Fibroblast of lung (primary cell): ENCODE measurements around the gene GADL1. TPM values are rescaled to one million over a fixed set of nuclear protein-coding genes. Genes with fewer than 3 reads are reported as not detected.

Experiments
- DNase-seq, 2 donors: peaks; one replicate each; pipeline versions ENCODE4 v3.0.0 to v3.0.0-alpha.2; 2010; ENCODE audit warnings: low read depth in 2 of 2
- H2AFZ ChIP-seq: 2 replicates; pipeline ENCODE4 v1.5.1; 2012; ENCODE audit warnings: low read length, control low read depth, inconsistent platforms
- H3K27ac ChIP-seq: 2 replicates; pipeline ENCODE4 v1.5.1; 2011; ENCODE audit warnings: low read length, control low read depth; ENCODE audit not compliant: insufficient read depth
- H3K27me3 ChIP-seq: 2 replicates; pipeline ENCODE4 v1.5.1; 2011; ENCODE audit warnings: mild to moderate bottlenecking, low read length; ENCODE audit not compliant: control insufficient read depth, insufficient read depth
- H3K36me3 ChIP-seq: 2 replicates; pipeline ENCODE4 v1.5.1; 2011; ENCODE audit warnings: low read length; ENCODE audit not compliant: control insufficient read depth, insufficient read depth
- H3K4me1 ChIP-seq: 2 replicates; pipeline ENCODE4 v1.5.1; 2011; ENCODE audit warnings: low read length; ENCODE audit not compliant: control insufficient read depth, insufficient read depth; ENCODE audit errors: extremely low read depth
- H3K4me2 ChIP-seq: 2 replicates; pipeline ENCODE4 v1.5.1; 2011; ENCODE audit warnings: low read length, control low read depth; ENCODE audit not compliant: insufficient read depth; ENCODE audit errors: extremely low read depth
- H3K4me3 ChIP-seq, 4 experiments: fragments of 200-600 bp in 1 of 4; sonication (generic) in 1 of 4; replicated peaks in 1 of 4; 2 replicates each; pipeline ENCODE4 v1.5.1; 2011 to 2016; ENCODE audit warnings: low read length in 4 of 4, low read depth in 3 of 4, mild to moderate bottlenecking in 3 of 4, control low read depth in 2 of 4, inconsistent platforms in 1 of 4, mixed read lengths in 1 of 4; ENCODE audit not compliant: insufficient read depth in 1 of 4; ENCODE audit errors: control extremely low read depth in 1 of 4
- H3K79me2 ChIP-seq: 2 replicates; pipeline ENCODE4 v1.5.1; 2012; ENCODE audit warnings: mild to moderate bottlenecking, low read length, inconsistent platforms; ENCODE audit not compliant: control insufficient read depth, insufficient read depth
- H3K9ac ChIP-seq: 2 replicates; pipeline ENCODE4 v1.5.1; 2011; ENCODE audit warnings: mild to moderate bottlenecking, low read length, control low read depth; ENCODE audit not compliant: insufficient read depth
- H3K9me3 ChIP-seq: 2 replicates; pipeline ENCODE4 v1.5.1; 2012; ENCODE audit warnings: low read depth, low read length; ENCODE audit not compliant: control insufficient read depth, insufficient read depth
- H4K20me1 ChIP-seq: 2 replicates; pipeline ENCODE4 v1.5.1; 2011; ENCODE audit warnings: low read length; ENCODE audit not compliant: control insufficient read depth, insufficient read depth; ENCODE audit errors: extremely low read depth
- EZH2 ChIP-seq: IDR thresholded peaks from 2 replicates; pipeline ENCODE4 v1.5.1; 2012; ENCODE audit warnings: low read length, control low read depth, mild to moderate bottlenecking; ENCODE audit errors: missing control alignments
- polyA plus RNA-seq, 2 donors: library from polyadenylated mRNA; depleted of rRNA in 1 of 2; stranded (reverse) in 1 of 2; unstranded in 1 of 2; fragments of >200 nt; gene quantifications; 2 replicates each; pipeline ENCODE4 v1.2.1, GENCODE V29; 2011 to 2012; ENCODE audit warnings: missing spikeins in 1 of 2
- total RNA-seq: library from RNA; depleted of rRNA; stranded (reverse); fragments of >200 nt; gene quantifications from 2 replicates; pipeline ENCODE4 v1.2.1, GENCODE V29; 2014
- TF ChIP-seq, protein P1 (sequence below), 2 donors: IDR thresholded peaks in 1 of 2; conservative IDR thresholded peaks in 1 of 2; 1 replicate in 1 of 2; 2 replicates in 1 of 2; pipeline ENCODE4 v1.5.1; 2011 to 2012; ENCODE audit warnings: low read length in 2 of 2, control low read depth in 1 of 2, inconsistent platforms in 1 of 2, low read depth in 1 of 2, mild to moderate bottlenecking in 1 of 2

The GADL1 gene
- total and polyA plus RNA-seq, 2 donors (not counting 1 experiment from before 2014, with no cell fraction given): 0.18 to 3.6 TPM

DNA sequence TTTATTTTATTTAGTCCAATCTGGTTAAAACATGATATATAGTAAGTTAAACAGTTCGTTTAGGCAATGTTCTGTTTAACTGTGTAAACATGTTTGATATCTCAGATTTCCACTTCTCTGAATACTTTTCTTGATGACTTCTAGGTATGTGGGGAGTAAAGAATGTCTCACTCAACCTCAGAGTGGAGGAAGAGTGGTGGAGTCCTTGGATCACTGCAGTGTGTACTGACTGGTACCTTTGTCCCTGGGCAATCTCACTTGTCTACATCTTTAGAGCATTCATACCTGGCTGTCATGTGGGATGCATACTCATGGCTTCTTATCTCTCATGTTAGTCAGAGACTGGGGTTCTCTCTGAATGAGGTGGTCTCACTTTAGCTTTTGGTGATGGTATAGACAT is 15.6 kb downstream of the GADL1 start:
- Histone ChIP-seq H2AFZ (no peak overlapping the region), H3K4me3 (no peak overlapping the region), H3K9me3 (no peaks in the 10 kb centered on the region), H4K20me1 (no peaks in the 10 kb centered on the region), H3K27me3 (no peaks in the 10 kb centered on the region), H3K27ac (no peak overlapping the region), H3K4me2 (no peak overlapping the region), H3K9ac (no peak overlapping the region), H3K4me1 (no peaks in the 10 kb centered on the region), H3K79me2 (no peaks in the 10 kb centered on the region), H3K36me3 (no peaks in the 10 kb centered on the region)
- TF ChIP-seq, protein P1, sequence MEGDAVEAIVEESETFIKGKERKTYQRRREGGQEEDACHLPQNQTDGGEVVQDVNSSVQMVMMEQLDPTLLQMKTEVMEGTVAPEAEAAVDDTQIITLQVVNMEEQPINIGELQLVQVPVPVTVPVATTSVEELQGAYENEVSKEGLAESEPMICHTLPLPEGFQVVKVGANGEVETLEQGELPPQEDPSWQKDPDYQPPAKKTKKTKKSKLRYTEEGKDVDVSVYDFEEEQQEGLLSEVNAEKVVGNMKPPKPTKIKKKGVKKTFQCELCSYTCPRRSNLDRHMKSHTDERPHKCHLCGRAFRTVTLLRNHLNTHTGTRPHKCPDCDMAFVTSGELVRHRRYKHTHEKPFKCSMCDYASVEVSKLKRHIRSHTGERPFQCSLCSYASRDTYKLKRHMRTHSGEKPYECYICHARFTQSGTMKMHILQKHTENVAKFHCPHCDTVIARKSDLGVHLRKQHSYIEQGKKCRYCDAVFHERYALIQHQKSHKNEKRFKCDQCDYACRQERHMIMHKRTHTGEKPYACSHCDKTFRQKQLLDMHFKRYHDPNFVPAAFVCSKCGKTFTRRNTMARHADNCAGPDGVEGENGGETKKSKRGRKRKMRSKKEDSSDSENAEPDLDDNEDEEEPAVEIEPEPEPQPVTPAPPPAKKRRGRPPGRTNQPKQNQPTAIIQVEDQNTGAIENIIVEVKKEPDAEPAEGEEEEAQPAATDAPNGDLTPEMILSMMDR (conservative IDR thresholded peaks at IDR 0.05 in 1 of 2, IDR thresholded peaks at IDR 0.05 in 1 of 2; ENCODE audit: low read depth in 1 of 2, low read length in 2 of 2): no peak
- no peak for TF ChIP-seq EZH2
- DNase-seq: no peak

DNA sequence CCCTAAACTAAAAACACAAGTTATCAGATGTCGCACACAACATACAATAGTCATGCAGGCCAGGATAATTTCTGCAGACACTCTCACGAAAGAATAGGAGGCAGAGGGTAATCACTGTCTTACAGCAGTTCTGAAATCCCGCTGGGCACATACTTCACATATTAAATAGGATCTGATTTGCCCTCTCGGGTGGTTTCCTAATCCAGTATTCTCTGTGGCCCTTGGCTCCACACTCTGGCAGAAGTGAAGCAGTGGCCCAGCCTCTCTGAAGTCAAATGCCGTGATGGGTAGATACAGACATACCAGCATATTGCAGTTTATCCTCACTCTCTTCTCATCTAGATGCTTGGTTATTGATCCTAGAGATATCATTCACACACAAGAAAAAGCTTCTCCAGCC is 19.0 kb downstream of the GADL1 start:
- no peak overlapping the region for H3K4me2 ChIP-seq
- H3K4me1 ChIP-seq: no peaks in the 10 kb centered on the region
- H3K9me3 ChIP-seq: no peaks in the 10 kb centered on the region
- no peaks in the 10 kb centered on the region for H3K79me2 ChIP-seq
- H3K27me3 ChIP-seq: no peaks in the 10 kb centered on the region
- H2AFZ ChIP-seq: no peak overlapping the region
- DNase-seq: no peak
- H4K20me1 ChIP-seq: no peaks in the 10 kb centered on the region
- TF ChIP-seq, protein P1 (conservative IDR thresholded peaks at IDR 0.05 in 1 of 2, IDR thresholded peaks at IDR 0.05 in 1 of 2; ENCODE audit: low read depth in 1 of 2, low read length in 2 of 2): no peak
- no peak for TF ChIP-seq EZH2
- no peak overlapping the region for H3K4me3 ChIP-seq
- H3K36me3 ChIP-seq: no peaks in the 10 kb centered on the region
- H3K27ac ChIP-seq: no peak overlapping the region
- no peak overlapping the region for H3K9ac ChIP-seq

DNA sequence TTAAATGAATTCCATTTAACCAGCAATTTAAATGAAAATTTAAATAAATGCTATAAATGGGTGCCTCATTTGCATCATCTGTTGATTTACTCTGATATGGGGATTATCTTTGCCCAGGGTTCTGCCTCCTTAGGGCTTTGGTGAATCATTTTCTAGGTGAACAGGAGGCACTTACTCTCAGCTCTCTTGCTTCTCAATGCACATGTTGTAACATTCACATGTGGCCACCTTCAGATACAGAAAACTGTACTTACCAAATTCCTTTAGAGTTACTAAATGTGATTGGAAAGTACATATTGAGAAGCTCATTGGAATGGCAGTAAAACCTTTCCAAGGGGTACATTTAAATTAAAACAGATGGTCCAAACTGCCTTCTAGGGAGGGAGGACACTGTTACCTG is 20.8 kb downstream of the GADL1 start:
- no peaks in the 10 kb centered on the region for H3K27me3 ChIP-seq
- no peak overlapping the region for H3K4me2 ChIP-seq
- H3K79me2 ChIP-seq: no peaks in the 10 kb centered on the region
- H3K4me1 ChIP-seq: no peaks in the 10 kb centered on the region
- no peak overlapping the region for H3K27ac ChIP-seq
- no peaks in the 10 kb centered on the region for H3K36me3 ChIP-seq
- no peak overlapping the region for H2AFZ ChIP-seq
- no peak for TF ChIP-seq EZH2
- TF ChIP-seq, protein P1 (conservative IDR thresholded peaks at IDR 0.05 in 1 of 2, IDR thresholded peaks at IDR 0.05 in 1 of 2; ENCODE audit: low read depth in 1 of 2, low read length in 2 of 2): no peak
- H3K9ac ChIP-seq: no peak overlapping the region
- DNase-seq: peak in 1 of 2 donors; percentile 20
- H3K9me3 ChIP-seq: no peaks in the 10 kb centered on the region
- no peak overlapping the region for H3K4me3 ChIP-seq
- no peaks in the 10 kb centered on the region for H4K20me1 ChIP-seq
